ENCODE results near the gene LFNG. TPM values are rescaled to one million over a fixed set of nuclear protein-coding genes. Genes with fewer than 3 reads are reported as not detected.

Gene LFNG
- total RNA-seq, 1 donor from 2014 or later: 10.6 TPM

DNA sequence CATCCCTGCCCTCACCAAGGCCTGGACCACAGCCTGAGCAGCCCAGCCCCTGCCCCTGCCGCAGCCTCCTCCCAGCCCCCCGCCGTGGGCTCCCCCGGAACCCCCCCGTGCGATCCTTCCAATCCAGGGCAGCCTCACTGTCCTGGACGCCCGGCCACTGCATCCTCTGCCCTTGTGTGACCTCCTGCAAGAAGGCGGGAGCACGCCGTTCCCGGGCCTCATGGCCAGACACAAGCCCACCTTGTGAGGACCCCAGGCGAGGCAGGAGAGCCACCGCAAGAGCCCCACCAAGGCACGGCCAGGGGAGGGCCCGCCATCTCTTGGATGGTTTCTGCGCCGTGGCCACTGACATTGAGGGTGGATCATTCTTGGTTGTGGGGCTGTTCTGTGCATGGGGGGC lies 7.8 kb upstream of the LFNG start:
- no peak for DNase-seq (ENCODE audit: low spot score, unreplicated experiment)
- H3K27me3 Mint-ChIP-seq: peaks cover 5% of the 10 kb centered on the region
- H3K4me3 Mint-ChIP-seq (ENCODE audit: low read depth): no peak overlapping the region
- H3K9me3 Mint-ChIP-seq (ENCODE audit: low read depth): no peaks in the 10 kb centered on the region
- peak overlapping the region; percentile 76 for H3K27ac Mint-ChIP-seq
- H3K4me1 Mint-ChIP-seq (ENCODE audit: low read depth): peaks cover 19% of the 10 kb centered on the region
- TF ChIP-seq, protein P1, sequence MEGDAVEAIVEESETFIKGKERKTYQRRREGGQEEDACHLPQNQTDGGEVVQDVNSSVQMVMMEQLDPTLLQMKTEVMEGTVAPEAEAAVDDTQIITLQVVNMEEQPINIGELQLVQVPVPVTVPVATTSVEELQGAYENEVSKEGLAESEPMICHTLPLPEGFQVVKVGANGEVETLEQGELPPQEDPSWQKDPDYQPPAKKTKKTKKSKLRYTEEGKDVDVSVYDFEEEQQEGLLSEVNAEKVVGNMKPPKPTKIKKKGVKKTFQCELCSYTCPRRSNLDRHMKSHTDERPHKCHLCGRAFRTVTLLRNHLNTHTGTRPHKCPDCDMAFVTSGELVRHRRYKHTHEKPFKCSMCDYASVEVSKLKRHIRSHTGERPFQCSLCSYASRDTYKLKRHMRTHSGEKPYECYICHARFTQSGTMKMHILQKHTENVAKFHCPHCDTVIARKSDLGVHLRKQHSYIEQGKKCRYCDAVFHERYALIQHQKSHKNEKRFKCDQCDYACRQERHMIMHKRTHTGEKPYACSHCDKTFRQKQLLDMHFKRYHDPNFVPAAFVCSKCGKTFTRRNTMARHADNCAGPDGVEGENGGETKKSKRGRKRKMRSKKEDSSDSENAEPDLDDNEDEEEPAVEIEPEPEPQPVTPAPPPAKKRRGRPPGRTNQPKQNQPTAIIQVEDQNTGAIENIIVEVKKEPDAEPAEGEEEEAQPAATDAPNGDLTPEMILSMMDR (IDR thresholded peaks at IDR 0.05; ENCODE audit: unreplicated experiment): no peak
- H3K36me3 Mint-ChIP-seq (ENCODE audit: insufficient read depth): no peaks in the 10 kb centered on the region

DNA sequence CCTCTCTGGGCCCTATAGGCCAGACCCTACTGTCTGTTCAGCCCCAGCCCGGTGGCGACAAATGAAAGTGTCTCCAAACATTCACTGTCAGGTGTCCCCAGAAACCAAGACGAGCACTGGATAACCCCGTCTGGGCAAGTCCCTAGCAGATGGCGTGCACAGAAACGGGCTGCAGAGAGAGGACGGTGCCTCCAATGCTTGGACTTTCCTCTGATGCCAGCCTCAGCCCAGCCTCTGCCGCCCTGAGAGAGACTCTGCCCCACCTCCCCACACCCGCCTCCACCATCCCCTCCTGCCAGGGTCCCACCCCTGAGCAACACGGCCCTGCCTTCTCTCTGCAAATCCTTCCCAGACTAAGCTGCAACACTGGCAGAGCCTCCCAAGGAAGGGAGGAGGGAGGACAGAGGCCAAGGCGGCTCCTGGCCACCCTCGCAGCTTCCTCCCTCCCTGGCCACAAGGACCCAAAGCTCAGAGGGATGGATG lies 7.4 kb upstream of the LFNG start:
- no peaks in the 10 kb centered on the region for H3K36me3 Mint-ChIP-seq (ENCODE audit: insufficient read depth)
- no peaks in the 10 kb centered on the region for H3K9me3 Mint-ChIP-seq (ENCODE audit: low read depth)
- H3K4me1 Mint-ChIP-seq (ENCODE audit: low read depth): peaks cover 19% of the 10 kb centered on the region
- no peak for DNase-seq (ENCODE audit: low spot score, unreplicated experiment)
- H3K27me3 Mint-ChIP-seq: peaks cover 6% of the 10 kb centered on the region
- TF ChIP-seq, protein P1 (IDR thresholded peaks at IDR 0.05; ENCODE audit: unreplicated experiment): no peak
- no peak overlapping the region for H3K4me3 Mint-ChIP-seq (ENCODE audit: low read depth)
- H3K27ac Mint-ChIP-seq: no peak overlapping the region

DNA sequence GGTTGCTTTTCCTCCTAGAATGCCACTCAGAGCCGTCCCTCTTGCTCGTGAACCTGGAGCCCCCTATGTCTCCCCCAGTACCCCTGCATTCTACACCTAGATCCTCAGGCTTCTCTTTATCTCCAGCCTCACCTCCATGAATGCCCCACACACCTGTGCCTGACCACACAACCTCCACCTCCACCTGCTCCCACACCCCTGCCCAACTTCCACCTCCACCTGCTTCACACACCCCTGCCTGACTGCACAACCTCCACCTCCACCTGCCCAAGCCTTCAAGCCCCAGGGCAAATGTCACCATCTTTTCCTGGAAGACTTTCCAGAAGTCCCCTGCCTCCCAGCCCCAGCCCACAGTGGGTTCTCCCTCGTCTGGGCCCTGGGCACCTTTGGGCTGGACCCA lies 6.9 kb upstream of the LFNG start:
- Mint-ChIP-seq H3K4me1 (ENCODE audit: low read depth) (peaks cover 21% of the 10 kb centered on the region), H3K4me3 (ENCODE audit: low read depth) (no peak overlapping the region)

DNA sequence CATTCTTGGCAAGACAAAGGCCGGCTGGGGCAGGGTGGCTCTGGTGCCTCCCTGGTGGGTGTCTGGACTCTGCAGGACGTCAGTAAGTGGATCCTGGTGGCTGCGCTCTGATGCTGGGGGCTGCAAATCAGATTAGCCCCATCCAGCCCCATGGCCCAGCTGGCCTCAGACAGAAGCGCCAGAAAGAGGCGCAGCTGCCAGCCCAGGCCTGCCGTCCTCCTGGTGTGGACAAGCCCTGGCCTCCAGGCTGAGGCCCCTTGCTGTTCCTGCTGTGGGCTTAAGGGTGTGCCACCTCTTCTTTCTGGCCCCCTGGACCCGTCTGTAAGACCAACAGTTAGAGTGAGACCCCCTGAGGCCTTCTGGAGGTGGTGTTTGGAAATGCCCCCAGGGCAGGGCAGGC lies 5.9 kb upstream of the LFNG start:
- no peak overlapping the region for H3K4me3 Mint-ChIP-seq (ENCODE audit: low read depth)
- TF ChIP-seq, protein P1 (IDR thresholded peaks at IDR 0.05; ENCODE audit: unreplicated experiment): no peak
- no peak for DNase-seq (ENCODE audit: low spot score, unreplicated experiment)
- H3K9me3 Mint-ChIP-seq (ENCODE audit: low read depth): no peaks in the 10 kb centered on the region
- peaks cover 18% of the 10 kb centered on the region for H3K27me3 Mint-ChIP-seq
- H3K36me3 Mint-ChIP-seq (ENCODE audit: insufficient read depth): no peaks in the 10 kb centered on the region
- peaks cover 23% of the 10 kb centered on the region for H3K4me1 Mint-ChIP-seq (ENCODE audit: low read depth)
- H3K27ac Mint-ChIP-seq: no peak overlapping the region

More for the DNA sequence above, 6.9 kb upstream of the LFNG start:
- no peak for DNase-seq (ENCODE audit: low spot score, unreplicated experiment)
- no peaks in the 10 kb centered on the region for H3K9me3 Mint-ChIP-seq (ENCODE audit: low read depth)
- peaks cover 10% of the 10 kb centered on the region for H3K27me3 Mint-ChIP-seq
- TF ChIP-seq, protein P1 (IDR thresholded peaks at IDR 0.05; ENCODE audit: unreplicated experiment): no peak
- no peaks in the 10 kb centered on the region for H3K36me3 Mint-ChIP-seq (ENCODE audit: insufficient read depth)
- peak overlapping the region; percentile 49 for H3K27ac Mint-ChIP-seq

DNA sequence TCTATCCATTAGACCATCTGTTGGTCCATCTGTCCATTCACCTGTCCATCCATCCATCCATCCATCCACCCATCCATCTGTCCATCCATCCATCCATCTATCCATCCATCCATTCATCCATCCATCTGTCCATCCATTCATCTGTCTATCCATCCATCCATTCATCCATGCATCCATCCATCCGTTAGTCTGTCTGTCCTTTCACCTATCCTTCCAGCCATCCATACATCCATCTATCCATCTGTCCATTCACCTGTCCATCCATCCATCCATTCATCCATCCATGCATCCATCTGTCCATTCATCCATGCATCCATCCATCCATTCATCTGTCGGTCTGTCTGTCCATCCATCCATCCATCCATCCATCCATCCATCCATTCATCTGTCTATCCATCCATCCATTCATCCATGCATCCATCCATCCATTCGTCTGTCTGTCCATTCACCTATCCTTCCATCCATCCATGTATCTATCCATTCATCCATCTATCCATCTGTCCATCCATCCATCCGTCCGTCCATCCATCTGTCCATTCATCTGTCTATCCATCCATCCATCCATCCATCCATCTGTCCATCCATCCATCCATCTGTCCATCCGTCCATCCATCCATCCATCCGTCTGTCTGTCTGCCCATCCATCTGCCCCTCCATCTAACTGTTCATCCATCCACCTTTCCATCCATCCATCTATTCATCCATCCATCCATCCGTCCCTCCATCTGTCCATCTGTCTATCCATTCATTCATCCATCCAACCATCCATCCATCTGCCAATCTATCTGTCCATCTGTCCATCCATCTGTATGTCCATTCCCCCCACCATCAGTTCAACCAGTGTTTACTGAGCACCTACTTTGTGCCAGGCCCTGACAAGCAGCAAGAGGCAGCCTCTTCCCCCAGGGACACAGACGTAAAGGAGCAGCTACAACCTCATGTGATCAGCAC lies 4.8 kb upstream of the LFNG start:
- H3K9me3 Mint-ChIP-seq (ENCODE audit: low read depth): no peaks in the 10 kb centered on the region
- no peak overlapping the region for H3K27ac Mint-ChIP-seq
- H3K36me3 Mint-ChIP-seq (ENCODE audit: insufficient read depth): no peaks in the 10 kb centered on the region
- TF ChIP-seq, protein P1 (IDR thresholded peaks at IDR 0.05; ENCODE audit: unreplicated experiment): no peak
- DNase-seq (ENCODE audit: low spot score, unreplicated experiment): no peak
- no peak overlapping the region for H3K4me3 Mint-ChIP-seq (ENCODE audit: low read depth)
- peaks cover 23% of the 10 kb centered on the region for H3K4me1 Mint-ChIP-seq (ENCODE audit: low read depth)
- peaks cover 18% of the 10 kb centered on the region for H3K27me3 Mint-ChIP-seq
